ENCODE measurements around the gene AKR7A3. TPM values are rescaled to one million over a fixed set of nuclear protein-coding genes. Genes with fewer than 3 reads are reported as not detected.

Gene AKR7A3
- total and polyA plus RNA-seq, 11 donors = 0.12 to 0.36 (median 0.20) TPM; not detected in 5

DNA sequence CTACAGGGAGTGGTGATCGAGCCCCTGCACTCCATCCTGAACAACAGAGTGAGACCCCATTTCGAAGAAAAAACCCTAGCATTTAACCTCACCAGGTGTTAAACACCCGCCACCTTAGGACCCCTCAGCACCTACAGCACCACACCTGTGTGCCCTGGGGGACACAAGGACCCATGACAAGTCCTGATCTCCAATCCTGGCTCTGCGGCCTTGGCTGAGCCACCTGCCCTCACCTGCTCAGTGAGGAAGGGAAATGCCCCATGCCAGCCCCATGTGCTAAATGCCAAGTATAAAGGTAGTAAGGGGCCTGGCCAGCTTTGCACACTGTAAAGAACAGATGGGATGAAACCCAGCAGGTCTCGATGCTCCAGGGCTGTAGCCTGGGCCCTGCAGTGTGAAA lies 25.8 kb downstream of the AKR7A3 start:
- H3K36me3 ChIP-seq = peaks cover 0 to 31% (median 27%) of the 10 kb centered on the region in 9 donors
- no peak overlapping the region for H3K27ac ChIP-seq
- WGBS, 4 donors = 86 to 95% (median 93%) methylated on average over 4 to 5 of the region's 5 CpGs
- no peak for TF ChIP-seq POLR2A (IDR thresholded peaks at IDR 0.05)
- TF ChIP-seq, protein P1, sequence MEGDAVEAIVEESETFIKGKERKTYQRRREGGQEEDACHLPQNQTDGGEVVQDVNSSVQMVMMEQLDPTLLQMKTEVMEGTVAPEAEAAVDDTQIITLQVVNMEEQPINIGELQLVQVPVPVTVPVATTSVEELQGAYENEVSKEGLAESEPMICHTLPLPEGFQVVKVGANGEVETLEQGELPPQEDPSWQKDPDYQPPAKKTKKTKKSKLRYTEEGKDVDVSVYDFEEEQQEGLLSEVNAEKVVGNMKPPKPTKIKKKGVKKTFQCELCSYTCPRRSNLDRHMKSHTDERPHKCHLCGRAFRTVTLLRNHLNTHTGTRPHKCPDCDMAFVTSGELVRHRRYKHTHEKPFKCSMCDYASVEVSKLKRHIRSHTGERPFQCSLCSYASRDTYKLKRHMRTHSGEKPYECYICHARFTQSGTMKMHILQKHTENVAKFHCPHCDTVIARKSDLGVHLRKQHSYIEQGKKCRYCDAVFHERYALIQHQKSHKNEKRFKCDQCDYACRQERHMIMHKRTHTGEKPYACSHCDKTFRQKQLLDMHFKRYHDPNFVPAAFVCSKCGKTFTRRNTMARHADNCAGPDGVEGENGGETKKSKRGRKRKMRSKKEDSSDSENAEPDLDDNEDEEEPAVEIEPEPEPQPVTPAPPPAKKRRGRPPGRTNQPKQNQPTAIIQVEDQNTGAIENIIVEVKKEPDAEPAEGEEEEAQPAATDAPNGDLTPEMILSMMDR (IDR thresholded peaks at IDR 0.05) = no peak
- H3K4me3 ChIP-seq = no peak overlapping the region
- DNase-seq = no peak
- H3K27me3 ChIP-seq = no peaks in the 10 kb centered on the region
- intact Hi-C loops (cut with DNase I) = no loop called here
- no peak for ATAC-seq
- H3K4me1 ChIP-seq = peaks cover 0 to 2% (median 0%) of the 10 kb centered on the region in 12 donors
- no peaks in the 10 kb centered on the region for H3K9me3 ChIP-seq

DNA sequence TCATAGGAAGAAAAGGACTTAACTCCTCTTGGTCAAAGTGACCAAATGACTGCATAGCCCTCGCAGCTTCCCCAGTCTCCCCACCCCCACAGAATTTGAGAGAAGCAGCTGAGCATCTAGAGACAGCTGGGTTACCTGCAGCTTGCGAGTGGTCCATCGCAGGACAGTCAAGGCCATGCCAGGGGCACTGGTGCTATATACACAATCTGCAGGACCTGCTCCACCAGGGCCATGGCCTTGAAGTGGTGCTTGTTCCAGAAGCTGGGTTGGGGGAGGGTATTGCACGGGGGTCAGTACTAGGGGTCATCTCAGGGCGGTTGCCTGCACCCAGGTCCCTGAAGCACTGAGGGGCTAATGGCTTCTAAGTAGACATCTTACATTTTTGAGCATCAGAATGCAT lies 26.5 kb downstream of the AKR7A3 start:
- no peak for ATAC-seq
- no peaks in the 10 kb centered on the region for H3K27me3 ChIP-seq
- no peak for DNase-seq
- no peak for TF ChIP-seq POLR2A (IDR thresholded peaks at IDR 0.05)
- TF ChIP-seq, protein P1 (IDR thresholded peaks at IDR 0.05) = no peak
- H3K4me1 ChIP-seq = peaks cover 0 to 9% (median 0%) of the 10 kb centered on the region in 12 donors
- intact Hi-C loops (cut with DNase I) = no loop called here
- H3K4me3 ChIP-seq = no peak overlapping the region
- peaks cover 0 to 38% (median 33%) of the 10 kb centered on the region in 9 donors for H3K36me3 ChIP-seq
- no peak overlapping the region for H3K27ac ChIP-seq
- H3K9me3 ChIP-seq = no peaks in the 10 kb centered on the region
- WGBS, 4 donors = 70 to 86% (median 81%) methylated on average over 4 to 5 of the region's 5 CpGs

DNA sequence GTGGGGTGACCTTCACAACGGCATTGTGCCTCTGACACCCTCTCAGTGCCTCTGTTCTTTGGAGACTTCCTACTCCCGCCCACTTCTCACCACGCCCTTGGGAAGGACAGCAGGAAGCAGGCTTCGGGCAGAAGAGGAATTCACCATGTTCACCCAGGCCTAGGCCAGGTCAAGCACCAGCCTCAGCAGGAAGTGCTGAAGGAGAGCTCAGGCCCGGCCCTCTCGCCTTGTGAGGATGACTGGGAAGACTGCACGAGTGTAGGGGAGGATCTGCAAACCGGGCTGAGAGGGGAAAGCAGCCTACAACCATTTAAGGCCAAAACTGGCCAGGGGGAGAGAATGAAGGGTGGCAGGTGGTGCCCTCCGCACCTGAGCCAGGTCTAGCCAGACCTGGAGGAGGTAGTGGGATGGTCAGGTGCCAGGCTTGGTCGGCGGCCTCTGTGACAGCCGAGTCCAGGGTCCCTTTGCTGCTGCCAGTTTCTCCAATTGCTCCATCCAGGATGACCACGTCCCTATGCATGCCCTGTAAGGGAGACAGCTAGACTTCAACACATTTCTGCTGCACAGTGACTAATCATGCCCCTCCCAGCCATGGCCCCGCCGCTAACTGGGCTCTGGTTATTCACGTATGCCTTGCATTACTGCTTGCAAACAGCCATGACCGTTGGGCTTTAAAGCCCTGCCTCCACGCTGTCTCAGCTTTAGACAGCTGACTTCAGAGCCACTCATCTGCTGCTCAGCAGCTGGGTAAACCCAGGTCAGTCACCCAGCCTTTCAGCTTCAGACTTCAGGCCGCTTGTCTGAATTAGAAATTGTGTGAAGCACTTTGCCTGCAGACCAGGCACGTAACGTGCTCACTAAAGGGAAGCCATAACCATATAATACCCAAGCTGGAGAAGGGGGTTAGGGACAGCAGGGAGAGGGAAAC lies 28.1 kb downstream of the AKR7A3 start:
- peaks cover 0 to 11% (median 0%) of the 10 kb centered on the region in 12 donors for H3K4me1 ChIP-seq
- H3K9me3 ChIP-seq = no peaks in the 10 kb centered on the region
- 78 to 80% (median 78%) methylated on average over 20 to 21 of the region's 21 CpGs for WGBS, 4 donors
- ATAC-seq (peak in 2 of 4 donors; percentile 4 to 31), DNase-seq (no peak)
- no peak for TF ChIP-seq POLR2A (IDR thresholded peaks at IDR 0.05)
- TF ChIP-seq, protein P1 (IDR thresholded peaks at IDR 0.05) = no peak
- H3K27me3 ChIP-seq = no peaks in the 10 kb centered on the region
- intact Hi-C loops (cut with DNase I) = no loop called here
- H3K4me3 ChIP-seq = no peak overlapping the region
- H3K27ac ChIP-seq = no peak overlapping the region
- H3K36me3 ChIP-seq = peaks cover 0 to 52% (median 45%) of the 10 kb centered on the region in 9 donors

DNA sequence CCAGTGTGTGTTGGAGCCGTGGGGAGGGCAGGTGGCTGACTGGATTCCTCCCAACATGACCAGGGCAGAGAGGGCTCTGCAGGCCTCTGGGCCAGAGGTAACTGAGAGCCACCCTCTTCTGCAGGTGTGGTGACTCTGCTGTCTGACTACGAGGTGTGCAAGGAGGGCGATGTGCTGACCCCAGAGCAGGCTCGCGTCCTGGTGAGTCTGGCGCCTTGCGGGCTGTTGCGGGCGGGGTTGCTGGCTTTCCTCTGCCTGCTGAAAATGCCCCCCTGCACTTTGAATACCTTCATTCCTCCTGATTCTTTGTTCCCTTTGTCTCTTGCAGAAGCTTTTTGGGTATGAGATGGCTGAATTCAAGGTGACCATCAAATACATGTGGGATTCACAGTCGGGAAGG lies 30.2 kb downstream of the AKR7A3 start:
- Histone ChIP-seq H3K9me3 (no peaks in the 10 kb centered on the region), H3K27ac (no peak overlapping the region), H3K4me1 (peaks cover 0 to 18% (median 3%) of the 10 kb centered on the region in 12 donors), H3K27me3 (no peaks in the 10 kb centered on the region), H3K36me3 (peaks cover 0 to 57% (median 49%) of the 10 kb centered on the region in 9 donors), H3K4me3 (no peak overlapping the region)
- TF ChIP-seq, protein P1 (IDR thresholded peaks at IDR 0.05) = no peak
- no peak for TF ChIP-seq POLR2A (IDR thresholded peaks at IDR 0.05)
- intact Hi-C loops (cut with DNase I) = loop anchor here in 4 of 10 donors (10.0 kb wide), 1 partner anchor 396 kb away; no protein-coding TSS in a partner anchor
- no peak for DNase-seq
- WGBS, 4 donors = 84 to 97% (median 96%) methylated on average over 10 of the region's 10 CpGs
- ATAC-seq = no peak
